GM19240 (cell line): ENCODE measurements around the gene THSD7A.

ENCODE experiments used
- DNase-seq: peaks from one replicate; pipeline ENCODE4 v3.0.0; 2011; ENCODE audit warnings: low spot score; ENCODE audit not compliant: insufficient read length

The THSD7A gene

GRCh38 chr7:11706666-11707605 lies 125.1 kb downstream of the THSD7A start:
- DNase-seq = no peak

- DNase-seq = no peak
Measured at GRCh38 chr7:11703829-11704228, 128.2 kb downstream of the THSD7A start.

- no peak for DNase-seq
Measured at GRCh38 chr7:11702938-11703337, 129.1 kb downstream of the THSD7A start.

- no peak for DNase-seq
Measured at GRCh38 chr7:11701829-11702560, 130.0 kb downstream of the THSD7A start.

GRCh38 chr7:11699666-11700065 lies 132.3 kb downstream of the THSD7A start:
- no peak for DNase-seq

- DNase-seq = no peak
Measured at GRCh38 chr7:11698384-11698871, 133.6 kb downstream of the THSD7A start.

GRCh38 chr7:11690395-11690794 lies 141.6 kb downstream of the THSD7A start:
- DNase-seq = no peak

GRCh38 chr7:11689096-11689495 lies 142.9 kb downstream of the THSD7A start:
- no peak for DNase-seq

- no peak for DNase-seq
Measured at GRCh38 chr7:11681461-11681860, 150.5 kb downstream of the THSD7A start.

GRCh38 chr7:11675163-11675562 lies 156.8 kb downstream of the THSD7A start:
- no peak for DNase-seq

GRCh38 chr7:11668727-11669126 lies 163.3 kb downstream of the THSD7A start:
- DNase-seq = no peak

- DNase-seq = no peak
Measured at GRCh38 chr7:11667810-11668185, 164.2 kb downstream of the THSD7A start.

- DNase-seq = no peak
Measured at GRCh38 chr7:11667071-11667809, 164.8 kb downstream of the THSD7A start.

- no peak for DNase-seq
Measured at GRCh38 chr7:11665357-11665756, 166.6 kb downstream of the THSD7A start.

- no peak for DNase-seq
Measured at GRCh38 chr7:11655642-11656041, 176.4 kb downstream of the THSD7A start.

- DNase-seq = no peak
Measured at GRCh38 chr7:11655163-11655562, 176.8 kb downstream of the THSD7A start.

GRCh38 chr7:11650500-11650899 lies 181.5 kb downstream of the THSD7A start:
- DNase-seq = no peak

GRCh38 chr7:11650030-11650429 lies 182.0 kb downstream of the THSD7A start:
- no peak for DNase-seq

- no peak for DNase-seq
Measured at GRCh38 chr7:11648980-11649379, 183.0 kb downstream of the THSD7A start.

- no peak for DNase-seq
Measured at GRCh38 chr7:11648101-11648500, 183.9 kb downstream of the THSD7A start.

- DNase-seq = no peak
Measured at GRCh38 chr7:11642841-11643240, 189.2 kb downstream of the THSD7A start.

- DNase-seq = no peak
Measured at GRCh38 chr7:11642276-11642675, 189.7 kb downstream of the THSD7A start.
